ENCODE measurements around the gene ACSL1.

ACSL1 gene

GRCh38 chr4:184715526-184715925 is 110.2 kb downstream of the ACSL1 start:
- no peak for DNase-seq (ENCODE audit: low read depth in 2 of 2)

- no peak for DNase-seq (ENCODE audit: low read depth in 2 of 2)
These were observed 111.9 kb downstream of the ACSL1 start for GRCh38 chr4:184713887-184714286.

- DNase-seq (ENCODE audit: low read depth in 2 of 2): no peak
These were observed 113.4 kb downstream of the ACSL1 start for GRCh38 chr4:184712322-184712721.

GRCh38 chr4:184706453-184706852 is 119.3 kb downstream of the ACSL1 start:
- DNase-seq (ENCODE audit: low read depth in 2 of 2): no peak

- no peak for DNase-seq (ENCODE audit: low read depth in 2 of 2)
These were observed 120.1 kb downstream of the ACSL1 start for GRCh38 chr4:184705692-184706091.

Measured in activated CD4-positive, alpha-beta T cell treated with anti-CD3 and anti-CD28 coated beads for 24 hours (primary cell).